Activated effector memory CD4-positive, alpha-beta T cell treated with anti-CD3 and anti-CD28 coated beads, Interleukin-2, amount 50 U/mL, for 16 hours (primary cell): ENCODE measurements around the gene SPACA4.

Experiments used
- DNase-seq: peaks from one replicate; pipeline ENCODE4 v3.0.0-alpha.2; 2020

SPACA4 gene

GRCh38 chr19:48598996-48599700, 7.4 kb upstream of the SPACA4 start:
- DNase-seq, result no peak

- no peak for DNase-seq
Measured at GRCh38 chr19:48600679-48601417, 5.7 kb upstream of the SPACA4 start.

- no peak for DNase-seq
Measured at GRCh38 chr19:48603001-48603400, 3.5 kb upstream of the SPACA4 start.

GRCh38 chr19:48603449-48603848, 3.1 kb upstream of the SPACA4 start:
- DNase-seq, result no peak

- no peak for DNase-seq
Measured at GRCh38 chr19:48603850-48604249, 2.7 kb upstream of the SPACA4 start.

GRCh38 chr19:48607359-48607755, 815 bp downstream of the SPACA4 start:
- DNase-seq, result no peak

GRCh38 chr19:48608798-48609263, 2.3 kb downstream of the SPACA4 start:
- DNase-seq, result peak; percentile 80

GRCh38 chr19:48609571-48610108, 3.1 kb downstream of the SPACA4 start:
- no peak for DNase-seq

GRCh38 chr19:48611872-48612271, 5.3 kb downstream of the SPACA4 start:
- DNase-seq, result no peak

GRCh38 chr19:48613024-48613851, 6.7 kb downstream of the SPACA4 start:
- no peak for DNase-seq

- DNase-seq, result no peak
Measured at GRCh38 chr19:48613852-48614435, 7.4 kb downstream of the SPACA4 start.

- no peak for DNase-seq
Measured at GRCh38 chr19:48614436-48615230, 8.1 kb downstream of the SPACA4 start, which contains the start of gene FAM83E. TSS of gene FAM83E (minus strand) at chr19:48615076. CDS start at chr19:48613372, 1,704 bp downstream.

- DNase-seq, result no peak
Measured at GRCh38 chr19:48615231-48616040, 8.9 kb downstream of the SPACA4 start.

- no peak for DNase-seq
Measured at GRCh38 chr19:48616041-48616436, 9.5 kb downstream of the SPACA4 start.

- DNase-seq, result no peak
Measured at GRCh38 chr19:48616491-48617056, 10.0 kb downstream of the SPACA4 start.

GRCh38 chr19:48617146-48617937, 10.8 kb downstream of the SPACA4 start:
- no peak for DNase-seq

GRCh38 chr19:48618278-48618915, 11.9 kb downstream of the SPACA4 start:
- DNase-seq, result no peak

- DNase-seq, result peak; percentile 98
Measured at GRCh38 chr19:48618916-48619691, 12.6 kb downstream of the SPACA4 start, which contains the start of the genes RPL18 and SPHK2. TSS of gene RPL18 (minus strand) at chr19:48619178. CDS start at chr19:48619143, 35 bp downstream. TSS of gene SPHK2 (plus strand) at chr19:48619506. CDS start at chr19:48620515, 1,009 bp downstream.
